ENCODE results near the gene MS4A1. TPM values are rescaled to one million over a fixed set of nuclear protein-coding genes. Genes with fewer than 3 reads are reported as not detected.

Gene MS4A1
- total RNA-seq, 1 donor from 2014 or later = not detected

- Mint-ChIP-seq H3K36me3 (ENCODE audit: low read depth) (no peaks in the 10 kb centered on the region), H3K27me3 (ENCODE audit: insufficient read depth) (peaks cover 7% of the 10 kb centered on the region), H3K4me3 (no peak overlapping the region), H3K9me3 (peaks cover 4% of the 10 kb centered on the region), H3K4me1 (ENCODE audit: low read depth) (no peaks in the 10 kb centered on the region), H3K27ac (no peak overlapping the region)
- intact Hi-C loops (cut with micrococcal nuclease) = no loop called here
- DNase-seq (ENCODE audit: low spot score) = no peak
Measured at GRCh38 chr11:60511393-60511792, 55.7 kb downstream of the MS4A1 start.

- Mint-ChIP-seq H3K36me3 (ENCODE audit: low read depth) (no peaks in the 10 kb centered on the region), H3K27me3 (ENCODE audit: insufficient read depth) (peaks cover 2% of the 10 kb centered on the region), H3K9me3 (peaks cover 4% of the 10 kb centered on the region), H3K4me3 (no peak overlapping the region), H3K4me1 (ENCODE audit: low read depth) (no peaks in the 10 kb centered on the region), H3K27ac (no peak overlapping the region)
- intact Hi-C loops (cut with micrococcal nuclease) = no loop called here
- DNase-seq (ENCODE audit: low spot score) = no peak
Measured at GRCh38 chr11:60512651-60513225, 57.1 kb downstream of the MS4A1 start.

- Mint-ChIP-seq H3K4me1 (ENCODE audit: low read depth) (no peaks in the 10 kb centered on the region), H3K27me3 (ENCODE audit: insufficient read depth) (no peaks in the 10 kb centered on the region), H3K4me3 (no peak overlapping the region), H3K9me3 (peaks cover 4% of the 10 kb centered on the region), H3K27ac (no peak overlapping the region), H3K36me3 (ENCODE audit: low read depth) (no peaks in the 10 kb centered on the region)
- DNase-seq (ENCODE audit: low spot score) = no peak
- intact Hi-C loops (cut with micrococcal nuclease) = no loop called here
Measured at GRCh38 chr11:60513496-60514460, 58.1 kb downstream of the MS4A1 start.

GRCh38 chr11:60515144-60515855, 59.7 kb downstream of the MS4A1 start, which contains the start of gene MS4A13:
Gene MS4A13 (plus strand): TSS chr11:60515392. CDS start chr11:60518084, 2,692 bp downstream.
- H3K27me3 Mint-ChIP-seq (ENCODE audit: insufficient read depth) = no peaks in the 10 kb centered on the region
- H3K27ac Mint-ChIP-seq = no peak within 1 kb of the TSS
- H3K9me3 Mint-ChIP-seq = no peaks in the 10 kb centered on the region
- no peaks in the 10 kb centered on the region for H3K36me3 Mint-ChIP-seq (ENCODE audit: low read depth)
- no peak for DNase-seq (ENCODE audit: low spot score)
- intact Hi-C loops (cut with micrococcal nuclease) = no loop called here
- H3K4me1 Mint-ChIP-seq (ENCODE audit: low read depth) = no peaks in the 10 kb centered on the region
- no peak within 1 kb of the TSS for H3K4me3 Mint-ChIP-seq

Other genes starting within 250 kb of the MS4A1 start
- not detected in 2 replicates for gene MS4A4E, start 212.7 kb upstream of the MS4A1 start, total RNA-seq
- not detected in 2 replicates for gene MS4A4A, start 175.2 kb upstream of the MS4A1 start, total RNA-seq
- not detected in 2 replicates for gene MS4A6E, start 128.6 kb upstream of the MS4A1 start, total RNA-seq
- not detected in 2 replicates for gene MS4A7, start 77.3 kb upstream of the MS4A1 start, total RNA-seq
- gene MS4A14, start 59.4 kb upstream of the MS4A1 start, total RNA-seq = not detected in 2 replicates
- gene MS4A5, start 26.3 kb upstream of the MS4A1 start, total RNA-seq = not detected in 2 replicates
- gene MS4A12, start 36.9 kb downstream of the MS4A1 start, total RNA-seq = not detected in 2 replicates
- not detected in 2 replicates for gene MS4A13, start 59.5 kb downstream of the MS4A1 start, total RNA-seq
- gene MS4A8, start 243.8 kb downstream of the MS4A1 start, total RNA-seq = not detected in 2 replicates

Measured in activated T-helper 1 cell treated with anti-CD3 and anti-CD28 coated beads, Interleukin-12 subunit alpha, Interleukin-12 subunit beta, Interleukin-2, Interleukin-4 antibody, amounts not matched to agents 30 ng/mL and 10 ng/mL and 1 ng/mL, durations not matched to agents 14 hours and 24 hours and 36 hours (primary cell).